NCI-H526 treated with DMSO at 0.1 percent for 48 hours (cell line): ENCODE measurements around the gene CLTA.
"Not testable (repeated sequence)": the region's sequence is repeated elsewhere in the genome, so short reads cannot be mapped to it uniquely, and the experiment has no call there.

ENCODE experiments used
- DNase-seq: peaks from one replicate; lab custom pipeline; 2025; lab: John Stamatoyannopoulos, UW

CLTA gene

GRCh38 chr9:36189976-36190375, 745 bp upstream of the CLTA start:
- no peak for DNase-seq

GRCh38 chr9:36191290-36191645, 547 bp downstream of the CLTA start:
- no peak for DNase-seq

GRCh38 chr9:36191686-36192085, 965 bp downstream of the CLTA start:
- DNase-seq, result no peak

GRCh38 chr9:36192196-36192595, 1.5 kb downstream of the CLTA start:
- DNase-seq, result no peak

GRCh38 chr9:36193023-36193422, 2.3 kb downstream of the CLTA start:
- no peak for DNase-seq

GRCh38 chr9:36194326-36195000, 3.7 kb downstream of the CLTA start:
- DNase-seq, result no peak

GRCh38 chr9:36204906-36205547, 14.3 kb downstream of the CLTA start:
- DNase-seq, result no peak

GRCh38 chr9:36207016-36207415, 16.3 kb downstream of the CLTA start:
- no peak for DNase-seq

GRCh38 chr9:36207546-36208012, 16.9 kb downstream of the CLTA start:
- DNase-seq, result no peak

- no peak for DNase-seq
These were observed 18.0 kb downstream of the CLTA start for GRCh38 chr9:36208521-36209253.

GRCh38 chr9:36210722-36211121, 20.0 kb downstream of the CLTA start:
- no peak for DNase-seq

- DNase-seq, result no peak
These were observed 20.8 kb downstream of the CLTA start for GRCh38 chr9:36211510-36211909.

- no peak for DNase-seq
These were observed 22.7 kb downstream of the CLTA start for GRCh38 chr9:36213387-36213786.

- DNase-seq, result no peak
These were observed 23.3 kb downstream of the CLTA start for GRCh38 chr9:36213989-36214388.

GRCh38 chr9:36214571-36214970, 23.9 kb downstream of the CLTA start:
- no peak for DNase-seq

GRCh38 chr9:36217256-36217968, 26.7 kb downstream of the CLTA start:
- no peak for DNase-seq

- no peak for DNase-seq
These were observed 27.3 kb downstream of the CLTA start for GRCh38 chr9:36218011-36218410.

- no peak for DNase-seq
These were observed 27.7 kb downstream of the CLTA start for GRCh38 chr9:36218411-36218901.

GRCh38 chr9:36221667-36222066, 30.9 kb downstream of the CLTA start:
- DNase-seq, result no peak

- DNase-seq, result no peak
These were observed 31.7 kb downstream of the CLTA start for GRCh38 chr9:36222449-36222848.

- DNase-seq, result no peak
These were observed 46.5 kb downstream of the CLTA start for GRCh38 chr9:36237230-36237629.

GRCh38 chr9:36239205-36239604, 48.5 kb downstream of the CLTA start:
- not testable (repeated sequence) for DNase-seq
